ENCODE data around the gene BCL7C. TPM values are rescaled to one million over a fixed set of nuclear protein-coding genes. Genes with fewer than 3 reads are reported as not detected.
A peak's percentile ranks its signal among the peaks of the same experiment; 100 is the strongest.
"Not testable (repeated sequence)": the region's sequence is repeated elsewhere in the genome, so short reads cannot be mapped to it uniquely, and the experiment has no call there.

The BCL7C gene
- total RNA-seq, 1 experiment from 2014 or later: 28.2 TPM

DNA sequence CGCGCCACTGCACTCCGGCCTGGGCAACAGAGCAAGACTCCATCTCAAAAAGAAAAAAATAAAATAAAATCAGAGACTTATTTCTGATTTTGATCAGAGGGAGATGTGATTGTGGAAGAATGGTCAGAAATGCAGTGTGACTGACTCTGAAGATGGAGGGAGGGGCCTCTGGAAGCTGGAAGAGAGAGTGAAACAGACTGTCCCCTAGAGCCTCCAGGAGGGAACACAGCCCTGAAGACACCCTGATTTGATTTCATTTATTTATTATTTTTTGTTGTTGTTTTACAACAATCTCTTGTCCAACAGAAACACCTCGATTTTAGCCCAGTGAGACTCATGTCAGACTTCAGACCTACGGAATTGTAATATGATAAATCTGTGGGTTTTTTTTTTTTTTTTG, 26.1 kb downstream of the BCL7C start:
- no peaks in the 10 kb centered on the region for H3K36me3 ChIP-seq (ENCODE audit: insufficient read depth, low read length, poor library complexity, severe bottlenecking)
- intact Hi-C loops (cut with micrococcal nuclease; ENCODE audit: unreplicated experiment): no loop called here
- ChIA-PET CTCF (interaction anchor here (0.6 to 1.5 kb wide), 2 partner anchors 23 to 81 kb away, joined by 4 to 6 read pairs; partner anchors contain the start of gene ZNF629), POLR2A (ENCODE audit: low non-redundant PET) (no interaction called here)
- peak; percentile 31 for DNase-seq (ENCODE audit: low spot score)
- no peaks in the 10 kb centered on the region for H3K9me3 ChIP-seq (ENCODE audit: low read depth, low read length, poor library complexity, severe bottlenecking)
- H3K4me3 ChIP-seq (ENCODE audit: low read depth, low read length, poor library complexity, severe bottlenecking): no peak overlapping the region
- BruUV-seq (replicated peaks): no TSS peak
- H3K27me3 ChIP-seq (replicated peaks; ENCODE audit: insufficient read depth, low read depth, low read length, poor library complexity): no peaks in the 10 kb centered on the region
- no peak overlapping the region for H3K27ac ChIP-seq (ENCODE audit: low read depth, low read length, poor library complexity, severe bottlenecking)
- TF ChIP-seq, protein P1, sequence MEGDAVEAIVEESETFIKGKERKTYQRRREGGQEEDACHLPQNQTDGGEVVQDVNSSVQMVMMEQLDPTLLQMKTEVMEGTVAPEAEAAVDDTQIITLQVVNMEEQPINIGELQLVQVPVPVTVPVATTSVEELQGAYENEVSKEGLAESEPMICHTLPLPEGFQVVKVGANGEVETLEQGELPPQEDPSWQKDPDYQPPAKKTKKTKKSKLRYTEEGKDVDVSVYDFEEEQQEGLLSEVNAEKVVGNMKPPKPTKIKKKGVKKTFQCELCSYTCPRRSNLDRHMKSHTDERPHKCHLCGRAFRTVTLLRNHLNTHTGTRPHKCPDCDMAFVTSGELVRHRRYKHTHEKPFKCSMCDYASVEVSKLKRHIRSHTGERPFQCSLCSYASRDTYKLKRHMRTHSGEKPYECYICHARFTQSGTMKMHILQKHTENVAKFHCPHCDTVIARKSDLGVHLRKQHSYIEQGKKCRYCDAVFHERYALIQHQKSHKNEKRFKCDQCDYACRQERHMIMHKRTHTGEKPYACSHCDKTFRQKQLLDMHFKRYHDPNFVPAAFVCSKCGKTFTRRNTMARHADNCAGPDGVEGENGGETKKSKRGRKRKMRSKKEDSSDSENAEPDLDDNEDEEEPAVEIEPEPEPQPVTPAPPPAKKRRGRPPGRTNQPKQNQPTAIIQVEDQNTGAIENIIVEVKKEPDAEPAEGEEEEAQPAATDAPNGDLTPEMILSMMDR (conservative IDR thresholded peaks at IDR 0.05; ENCODE audit: low read depth, low read length): peak; percentile 38; the same call in 1 of the 2 replicates
- TF ChIP-seq EZH2 (IDR thresholded peaks at IDR 0.05; ENCODE audit: borderline replicate concordance, low read depth, low read length, poor library complexity, severe bottlenecking): no peak
- H3K4me1 ChIP-seq (ENCODE audit: insufficient read depth, low read length, poor library complexity, severe bottlenecking): no peaks in the 10 kb centered on the region

DNA sequence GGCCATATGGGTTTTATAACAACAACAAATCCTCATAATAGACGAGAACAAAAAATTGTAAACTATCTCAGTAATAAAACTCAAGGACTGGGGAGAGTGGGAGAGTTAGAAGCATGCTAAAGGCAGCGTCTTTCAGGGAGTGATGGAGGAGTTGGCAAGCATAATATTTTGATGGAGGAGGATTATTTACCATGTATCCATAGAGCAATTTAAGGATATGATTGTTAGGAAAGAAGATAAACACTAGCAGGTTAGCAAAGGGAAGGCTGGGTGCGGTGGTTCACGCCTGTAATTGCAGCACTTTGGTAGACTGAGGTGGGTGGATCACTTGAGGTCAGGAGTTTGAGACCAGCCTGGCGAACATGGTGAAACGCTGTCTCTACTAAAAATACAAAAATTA, 27.8 kb downstream of the BCL7C start:
- intact Hi-C loops (cut with micrococcal nuclease; ENCODE audit: unreplicated experiment): no loop called here
- H3K4me1 ChIP-seq (ENCODE audit: insufficient read depth, low read length, poor library complexity, severe bottlenecking): no peaks in the 10 kb centered on the region
- CTCF ChIA-PET: no interaction called here
- TF ChIP-seq EZH2 (IDR thresholded peaks at IDR 0.05; ENCODE audit: borderline replicate concordance, low read depth, low read length, poor library complexity, severe bottlenecking): no peak
- TF ChIP-seq, protein P1 (conservative IDR thresholded peaks at IDR 0.05; ENCODE audit: low read depth, low read length): no peak
- no peaks in the 10 kb centered on the region for H3K36me3 ChIP-seq (ENCODE audit: insufficient read depth, low read length, poor library complexity, severe bottlenecking)
- no peak for DNase-seq (ENCODE audit: low spot score)
- no peak overlapping the region for H3K4me3 ChIP-seq (ENCODE audit: low read depth, low read length, poor library complexity, severe bottlenecking)
- POLR2A ChIA-PET (ENCODE audit: low non-redundant PET): no interaction called here
- no TSS peak for BruUV-seq (replicated peaks)
- no peaks in the 10 kb centered on the region for H3K9me3 ChIP-seq (ENCODE audit: low read depth, low read length, poor library complexity, severe bottlenecking)
- no peaks in the 10 kb centered on the region for H3K27me3 ChIP-seq (replicated peaks; ENCODE audit: insufficient read depth, low read depth, low read length, poor library complexity)
- no peak overlapping the region for H3K27ac ChIP-seq (ENCODE audit: low read depth, low read length, poor library complexity, severe bottlenecking)

DNA sequence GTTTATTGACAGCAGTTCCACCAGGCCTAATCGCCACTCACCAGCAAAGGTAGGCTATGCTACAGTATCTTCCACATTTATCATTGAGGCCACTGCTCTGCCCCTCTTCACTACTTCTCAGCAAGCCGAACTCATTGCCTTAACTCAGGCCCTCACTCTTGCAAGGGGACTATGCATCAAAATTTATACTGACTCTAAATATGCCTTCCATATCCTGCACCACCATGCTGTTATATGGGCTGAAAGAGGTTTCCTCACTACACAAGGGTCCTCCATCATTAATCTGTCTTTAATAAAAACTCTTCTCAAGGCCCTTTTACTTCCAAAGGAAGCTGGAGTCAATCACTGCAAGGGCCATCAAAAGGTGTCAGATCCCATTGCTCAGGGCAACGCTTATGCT, 30.7 kb downstream of the BCL7C start:
- BruUV-seq (replicated peaks); POLR2A ChIA-PET (ENCODE audit: low non-redundant PET): not testable (repeated sequence)

DNA sequence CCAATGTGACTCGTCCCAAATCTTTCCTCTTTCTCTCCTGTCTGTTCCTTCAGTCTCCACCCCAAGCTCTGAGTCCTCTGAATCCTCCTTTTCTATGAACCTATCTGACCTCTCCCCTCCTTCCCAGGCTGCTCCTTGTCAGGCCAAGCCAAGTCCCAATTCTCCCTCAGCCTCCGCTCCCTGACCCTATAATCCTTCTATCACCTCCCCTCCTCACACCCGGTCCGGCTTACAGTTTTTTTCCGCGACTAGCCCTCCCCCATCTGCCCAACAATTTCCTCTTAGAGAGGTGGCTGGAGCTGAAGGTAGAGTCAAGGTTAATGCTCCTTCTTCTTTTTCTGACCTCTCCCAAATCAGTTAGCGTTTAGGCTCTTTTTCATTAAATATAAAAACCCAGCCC, 33.1 kb downstream of the BCL7C start:
- H3K9me3 ChIP-seq (ENCODE audit: low read depth, low read length, poor library complexity, severe bottlenecking); POLR2A ChIA-PET (ENCODE audit: low non-redundant PET); H3K27me3 ChIP-seq (replicated peaks; ENCODE audit: insufficient read depth, low read depth, low read length, poor library complexity); BruUV-seq (replicated peaks); DNase-seq (ENCODE audit: low spot score); CTCF ChIA-PET; H3K4me3 ChIP-seq (ENCODE audit: low read depth, low read length, poor library complexity, severe bottlenecking); H3K36me3 ChIP-seq (ENCODE audit: insufficient read depth, low read length, poor library complexity, severe bottlenecking); H3K4me1 ChIP-seq (ENCODE audit: insufficient read depth, low read length, poor library complexity, severe bottlenecking); intact Hi-C loops (cut with micrococcal nuclease; ENCODE audit: unreplicated experiment); H3K27ac ChIP-seq (ENCODE audit: low read depth, low read length, poor library complexity, severe bottlenecking): not testable (repeated sequence)

More for the DNA sequence above, 30.7 kb downstream of the BCL7C start:
- H3K27ac ChIP-seq (ENCODE audit: low read depth, low read length, poor library complexity, severe bottlenecking); H3K9me3 ChIP-seq (ENCODE audit: low read depth, low read length, poor library complexity, severe bottlenecking); H3K4me1 ChIP-seq (ENCODE audit: insufficient read depth, low read length, poor library complexity, severe bottlenecking); H3K4me3 ChIP-seq (ENCODE audit: low read depth, low read length, poor library complexity, severe bottlenecking); intact Hi-C loops (cut with micrococcal nuclease; ENCODE audit: unreplicated experiment); DNase-seq (ENCODE audit: low spot score); H3K36me3 ChIP-seq (ENCODE audit: insufficient read depth, low read length, poor library complexity, severe bottlenecking); CTCF ChIA-PET; H3K27me3 ChIP-seq (replicated peaks; ENCODE audit: insufficient read depth, low read depth, low read length, poor library complexity): not testable (repeated sequence)
